Glomerular visceral epithelial cell (primary cell): Measurements from ENCODE around the gene RASIP1.
A peak's percentile ranks its signal among the peaks of the same experiment; 100 is the strongest.
"Not testable (repeated sequence)": the region's sequence is repeated elsewhere in the genome, so short reads cannot be mapped to it uniquely, and the experiment has no call there.

Experiments
- DNase-seq: peaks from one replicate; pipeline ENCODE4 v3.0.0-alpha.2; 2016; ENCODE audit errors: extremely low spot score

Gene RASIP1

DNA sequence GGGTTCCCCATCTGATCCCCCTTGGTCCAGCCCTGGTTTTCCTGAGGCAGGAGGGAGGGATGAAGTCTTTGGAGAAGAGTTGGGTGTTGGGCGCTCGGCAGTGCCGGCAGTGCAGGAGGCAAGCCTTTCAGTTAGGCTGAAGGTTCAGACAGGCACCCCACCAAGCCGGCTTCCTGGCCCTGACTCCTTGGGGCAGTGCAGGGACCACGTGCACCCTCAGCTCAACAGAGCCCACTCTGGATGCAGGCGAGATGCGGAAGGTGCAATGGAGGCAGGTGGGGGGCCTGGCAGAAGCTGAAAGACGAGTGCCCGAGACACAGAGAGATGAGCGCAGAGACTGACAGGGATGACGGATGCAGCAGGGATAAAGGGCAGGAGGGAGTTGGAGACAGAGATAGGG, 31.9 kb downstream of the RASIP1 start:
- no peak for DNase-seq

DNA sequence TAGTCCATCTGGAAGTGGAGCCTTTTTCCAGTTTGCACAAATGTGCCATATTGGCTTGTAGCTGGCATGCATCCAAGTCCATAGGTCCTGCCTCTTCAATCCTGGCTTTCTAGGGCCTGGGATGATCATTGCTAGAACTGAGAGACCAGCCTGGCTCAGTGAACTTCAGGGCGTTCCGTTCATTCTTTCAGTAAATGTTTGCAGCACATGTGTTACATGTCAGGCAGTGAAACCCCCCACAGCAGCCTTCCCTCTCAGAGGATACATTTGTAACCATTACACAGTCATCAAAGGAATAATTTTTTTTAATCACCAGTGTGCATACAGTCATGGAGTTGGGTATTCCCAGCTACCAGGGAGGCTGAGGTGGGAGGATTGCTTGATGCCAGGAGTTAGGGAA, 35.0 kb downstream of the RASIP1 start:
- DNase-seq, result no peak

DNA sequence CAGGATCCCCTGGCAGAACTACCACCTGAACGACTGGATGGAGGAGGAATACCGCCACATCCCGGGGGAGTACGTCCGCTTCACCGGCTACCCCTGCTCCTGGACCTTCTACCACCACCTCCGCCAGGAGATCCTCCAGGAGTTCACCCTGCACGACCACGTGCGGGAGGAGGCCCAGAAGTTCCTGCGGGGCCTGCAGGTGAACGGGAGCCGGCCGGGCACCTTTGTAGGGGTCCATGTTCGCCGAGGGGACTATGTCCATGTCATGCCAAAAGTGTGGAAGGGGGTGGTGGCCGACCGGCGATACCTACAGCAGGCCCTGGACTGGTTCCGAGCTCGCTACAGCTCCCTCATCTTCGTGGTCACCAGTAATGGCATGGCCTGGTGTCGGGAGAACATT, 37.1 kb downstream of the RASIP1 start:
- no peak for DNase-seq

DNA sequence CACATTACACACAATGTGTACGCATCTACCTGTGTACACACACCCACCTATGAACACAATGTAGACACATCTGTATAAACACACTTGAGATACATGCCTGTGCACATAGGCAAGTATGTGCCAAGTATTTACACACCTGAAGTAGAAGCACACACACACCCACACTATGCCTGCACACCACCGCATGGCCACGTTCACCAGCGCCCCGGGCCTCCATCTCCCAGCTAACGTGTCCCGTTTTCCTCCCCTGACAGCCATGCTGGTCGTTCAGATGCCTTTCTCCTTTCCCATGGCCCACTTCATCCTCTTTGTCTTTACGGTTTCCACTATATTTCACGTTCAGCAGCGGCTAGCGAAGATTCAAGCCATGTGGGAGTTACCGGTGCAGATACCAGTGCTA, 37.7 kb downstream of the RASIP1 start:
- DNase-seq, result no peak

DNA sequence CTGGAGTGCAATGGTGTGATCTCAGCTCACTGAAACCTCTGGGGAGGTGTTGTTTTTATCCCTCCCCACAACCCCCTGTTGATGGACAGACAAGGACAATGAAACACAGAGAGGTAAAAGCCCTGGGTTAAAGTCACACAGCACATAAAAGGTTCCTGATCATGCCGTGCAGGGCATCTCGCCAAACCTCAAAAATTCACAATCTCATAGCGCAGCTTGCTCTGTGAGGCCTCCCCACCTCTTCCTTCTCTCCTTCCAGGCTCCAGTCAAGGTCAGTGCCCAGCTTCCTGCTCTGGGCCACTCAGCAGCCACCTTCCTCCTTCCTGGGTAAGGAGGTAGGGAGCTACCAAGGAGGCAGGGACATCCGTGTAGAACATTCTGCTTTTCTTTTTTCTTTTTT, 42.4 kb downstream of the RASIP1 start:
- peak; percentile 80 for DNase-seq

DNA sequence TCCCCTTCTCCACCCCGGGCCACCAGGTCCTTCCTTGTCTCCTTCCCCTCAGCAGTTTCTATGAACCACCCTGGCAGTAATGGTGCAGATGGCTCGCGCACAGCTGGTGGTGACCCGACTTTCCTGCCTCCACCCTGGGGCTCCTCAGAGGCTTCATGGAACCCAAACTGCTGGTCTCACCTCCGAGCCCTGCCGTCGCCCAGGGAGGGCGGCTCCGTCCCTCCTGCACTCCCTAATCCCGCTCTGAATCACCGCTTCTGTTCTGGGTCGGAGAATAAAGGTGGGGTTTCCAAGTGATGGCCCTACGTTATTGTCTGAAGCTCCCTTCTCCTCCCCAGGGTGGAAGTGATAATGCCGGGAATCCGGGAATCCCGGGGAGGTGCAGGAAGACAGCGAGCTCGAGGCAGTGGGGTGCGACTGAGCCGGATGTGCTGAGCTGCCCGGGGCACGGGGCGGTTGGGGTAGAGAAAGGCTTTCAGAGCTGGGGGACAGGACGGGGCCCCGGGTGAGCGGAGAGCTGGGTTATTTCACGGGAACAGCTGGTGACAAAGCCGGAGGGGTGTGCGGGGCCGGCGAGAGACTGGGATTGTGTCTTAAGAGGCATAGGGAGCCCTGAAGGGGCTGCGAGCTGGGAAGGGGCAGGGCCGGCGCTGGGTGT, 43.9 kb downstream of the RASIP1 start:
- no peak for DNase-seq

DNA sequence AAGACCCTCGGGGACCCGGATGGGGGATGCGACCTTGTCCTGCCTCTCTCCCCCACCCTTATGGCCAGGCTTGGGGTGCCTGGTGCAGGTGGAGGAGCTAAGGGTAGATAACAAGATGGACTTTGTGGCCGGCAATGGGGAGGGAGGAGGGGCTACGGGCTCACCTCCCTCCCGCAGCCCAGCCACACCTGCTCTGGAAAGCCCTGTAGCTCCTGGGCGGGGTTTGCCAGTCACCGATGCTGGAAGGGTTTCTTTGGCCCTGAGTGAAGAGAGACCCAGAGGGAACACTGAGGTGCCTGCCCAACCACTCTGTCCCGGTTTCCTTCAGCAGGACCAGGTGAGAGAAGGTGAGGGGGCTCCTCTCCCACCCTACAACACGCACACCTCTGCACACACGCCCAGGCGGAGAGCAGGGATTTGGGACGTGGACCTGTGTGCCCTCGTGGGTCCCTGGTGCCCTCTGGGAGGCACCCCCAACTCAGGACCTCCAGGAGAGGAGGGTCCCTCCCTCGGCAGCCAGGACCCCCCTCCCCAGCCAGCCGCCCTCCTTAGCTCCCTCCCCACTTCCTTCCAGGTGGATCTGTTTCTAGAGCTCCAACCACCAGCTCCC, 44.6 kb downstream of the RASIP1 start, which contains the start of gene FUT2:
FUT2 (plus strand) TSS at position 229 of the 610 bp plus-strand sequence. CDS start 6,986 bp downstream, outside the sequence.
- DNase-seq, result no peak

DNA sequence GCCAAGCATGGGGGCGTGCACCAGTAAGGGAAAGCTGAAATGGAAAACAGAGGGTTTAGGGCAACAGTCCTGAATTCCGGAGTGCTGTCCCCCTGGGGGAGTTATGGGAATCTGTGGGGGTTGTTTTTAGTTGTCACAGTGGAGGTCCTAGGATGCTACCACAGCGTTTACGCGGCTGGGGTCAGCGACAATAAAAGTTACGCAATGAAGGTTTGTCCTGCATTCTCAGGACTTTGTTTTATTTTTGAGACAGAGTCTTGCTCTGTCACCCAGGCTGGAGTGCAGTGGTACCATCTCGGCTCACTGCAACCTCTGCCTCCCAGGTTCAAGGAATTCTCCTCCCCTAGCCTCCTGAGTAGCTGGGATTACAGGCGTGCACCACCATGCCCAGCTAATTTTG, 46.8 kb downstream of the RASIP1 start:
- not testable (repeated sequence) for DNase-seq

DNA sequence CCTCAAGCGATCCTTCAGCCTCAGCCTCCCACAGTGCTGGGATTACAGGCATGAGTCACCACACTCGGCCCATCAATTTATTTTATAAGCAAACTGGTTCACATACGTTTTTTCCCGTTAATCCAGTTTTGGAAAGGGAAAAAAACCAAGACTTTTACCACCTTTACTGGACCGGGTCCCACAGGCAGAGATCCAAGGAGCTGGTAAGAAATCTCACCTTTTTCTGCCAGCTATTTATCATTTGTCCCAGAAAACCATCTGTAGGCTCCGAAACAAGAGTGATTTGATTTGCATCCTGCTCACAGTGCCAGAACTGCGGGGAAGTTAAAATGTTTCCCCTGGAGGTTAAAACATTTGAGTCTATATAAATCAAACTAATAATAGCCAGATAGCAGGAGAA, 51.0 kb downstream of the RASIP1 start:
- no peak for DNase-seq

DNA sequence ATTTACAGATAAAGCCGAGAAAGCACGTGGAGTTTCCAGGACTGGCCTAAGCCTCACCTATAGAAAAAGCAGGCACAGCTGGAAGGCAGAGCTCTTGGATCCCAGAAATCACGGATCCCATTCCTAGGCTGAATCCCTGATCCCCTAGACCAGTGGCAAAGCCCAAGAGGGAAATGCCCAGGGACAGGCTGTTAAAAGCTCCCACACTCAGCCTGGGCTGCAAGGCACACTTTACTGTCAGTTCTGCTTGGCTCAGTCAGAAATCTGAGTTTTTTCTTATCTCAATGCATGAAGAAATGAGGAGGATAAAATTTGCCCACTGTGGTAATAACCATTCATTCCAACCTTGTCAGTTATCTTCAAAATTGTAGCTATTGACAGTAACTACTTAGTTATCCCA, 52.6 kb downstream of the RASIP1 start:
- no peak for DNase-seq

DNA sequence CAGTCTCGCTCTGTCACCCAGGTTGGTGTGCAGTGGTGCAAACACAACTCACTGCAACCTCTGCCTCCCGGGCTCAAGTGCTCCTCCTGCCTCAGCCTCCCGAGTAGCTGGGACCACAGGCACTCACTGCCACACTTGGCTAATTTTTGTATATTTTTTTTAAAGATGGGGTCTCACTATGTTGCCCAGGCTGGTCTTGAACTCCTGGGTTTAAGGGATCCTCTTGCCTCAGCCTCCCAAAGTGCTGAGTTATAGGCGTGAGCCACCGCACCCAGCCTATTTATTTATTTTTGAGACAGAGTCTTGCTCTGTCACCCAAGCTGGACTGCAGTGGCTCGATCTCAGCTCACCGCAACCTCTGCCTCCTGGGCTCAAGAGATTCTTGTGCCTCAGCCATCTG, 53.8 kb downstream of the RASIP1 start:
- not testable (repeated sequence) for DNase-seq

DNA sequence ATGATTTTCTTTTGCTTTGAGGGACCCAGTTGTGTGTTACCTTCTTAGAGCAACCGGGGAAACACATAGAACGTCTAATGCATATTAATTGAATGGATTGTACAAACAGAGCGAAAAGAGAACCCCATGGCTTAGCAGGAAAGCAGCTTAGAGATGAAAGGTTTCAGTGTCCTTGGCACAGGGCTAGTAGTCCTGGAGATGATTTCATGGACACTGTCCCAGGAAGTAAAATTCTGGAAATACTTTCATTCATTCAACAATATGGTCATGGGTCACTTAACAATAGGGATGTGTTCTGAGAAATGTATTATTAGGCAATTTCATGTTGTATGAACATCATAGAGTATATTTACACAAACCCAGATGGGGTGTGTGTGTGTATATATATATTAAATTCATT, 54.3 kb downstream of the RASIP1 start:
- no peak for DNase-seq

DNA sequence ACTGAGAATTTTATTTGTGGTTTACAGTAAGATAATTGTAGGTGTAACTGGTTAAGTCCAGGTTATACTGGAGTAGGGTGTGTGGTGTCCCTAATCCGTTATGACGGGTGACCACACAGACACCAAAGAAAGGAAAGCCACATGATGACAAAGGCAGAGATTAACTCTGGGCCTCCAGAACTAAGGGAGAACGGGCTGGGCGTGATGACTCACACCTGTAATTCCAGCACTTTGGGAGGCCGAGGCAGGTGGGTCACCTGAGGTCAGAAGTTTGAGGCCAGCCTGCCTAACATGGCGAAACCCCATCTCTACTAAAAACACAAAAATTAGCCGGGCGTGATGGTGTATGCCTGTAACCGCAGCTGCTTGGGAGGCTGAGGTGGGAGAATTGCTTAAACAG, 54.8 kb downstream of the RASIP1 start:
- DNase-seq, result peak; percentile 60

DNA sequence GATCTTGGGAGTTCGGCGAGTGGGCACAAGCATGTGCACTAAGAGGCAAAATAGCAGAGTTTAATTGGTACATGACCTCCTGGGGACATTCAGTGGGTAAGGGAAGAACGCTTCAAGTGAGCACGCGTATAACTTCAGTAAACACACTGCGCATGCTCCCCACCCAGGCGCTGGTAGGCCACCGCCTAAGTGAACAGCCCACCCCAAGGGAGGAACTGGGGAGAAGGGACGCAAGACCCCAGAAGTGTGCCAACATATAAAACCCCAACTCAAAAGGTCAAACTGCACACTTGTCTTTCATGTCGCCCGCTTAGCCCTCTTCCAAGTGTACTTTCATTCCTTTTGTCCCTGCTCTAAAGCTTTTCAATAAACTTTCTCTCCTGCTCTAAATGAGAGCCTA, 57.1 kb downstream of the RASIP1 start:
- no peak for DNase-seq

DNA sequence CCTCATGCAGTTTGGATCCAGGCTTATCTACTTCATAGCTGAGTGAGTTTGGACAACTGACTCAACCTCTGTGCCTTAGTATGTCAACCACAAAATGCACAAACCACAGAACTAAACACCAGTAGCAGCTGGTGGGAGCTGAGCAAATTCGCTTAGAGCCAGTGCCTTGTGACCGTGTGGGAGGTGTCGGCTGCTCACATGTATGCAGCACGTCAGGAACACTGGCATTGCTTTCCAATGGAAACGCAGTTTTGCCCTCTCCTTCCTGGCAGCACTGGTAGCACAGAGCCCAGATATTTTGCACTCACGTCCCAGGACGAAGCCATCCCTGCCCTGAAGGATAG, 59.3 kb downstream of the RASIP1 start:
- DNase-seq, result peak; percentile 96

DNA sequence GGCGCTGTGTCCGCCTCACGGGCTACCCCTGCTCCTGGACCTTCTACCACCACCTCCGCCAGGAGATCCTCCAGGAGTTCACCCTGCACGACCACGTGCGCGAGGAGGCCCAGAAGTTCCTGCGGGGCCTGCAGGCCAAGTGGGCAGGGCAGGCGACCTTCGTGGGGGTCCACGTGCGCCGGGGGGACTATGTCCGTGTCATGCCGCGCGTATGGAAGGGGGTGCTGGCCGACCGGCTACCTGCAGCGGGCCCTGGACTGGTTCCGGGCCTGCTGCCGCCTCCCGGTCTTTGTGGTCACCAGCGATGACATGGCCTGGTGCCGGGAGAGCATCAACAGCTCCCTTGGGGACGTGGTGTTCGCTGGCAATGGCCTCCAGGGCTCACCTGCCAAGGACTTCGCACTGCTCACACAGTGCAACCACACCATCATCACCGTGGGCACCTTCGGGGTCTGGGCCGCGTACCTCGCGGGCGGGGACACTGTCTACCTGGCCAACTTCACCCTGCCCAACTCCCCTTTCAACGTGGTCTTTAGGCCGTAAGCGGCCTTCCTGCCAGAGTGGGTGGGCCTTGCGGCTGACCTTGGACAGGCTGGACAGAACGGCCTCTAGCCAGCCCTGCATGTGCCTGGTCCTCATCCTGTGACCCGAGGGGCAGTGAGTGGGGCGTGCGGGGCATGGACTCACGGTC, 59.8 kb downstream of the RASIP1 start:
- DNase-seq, result no peak

DNA sequence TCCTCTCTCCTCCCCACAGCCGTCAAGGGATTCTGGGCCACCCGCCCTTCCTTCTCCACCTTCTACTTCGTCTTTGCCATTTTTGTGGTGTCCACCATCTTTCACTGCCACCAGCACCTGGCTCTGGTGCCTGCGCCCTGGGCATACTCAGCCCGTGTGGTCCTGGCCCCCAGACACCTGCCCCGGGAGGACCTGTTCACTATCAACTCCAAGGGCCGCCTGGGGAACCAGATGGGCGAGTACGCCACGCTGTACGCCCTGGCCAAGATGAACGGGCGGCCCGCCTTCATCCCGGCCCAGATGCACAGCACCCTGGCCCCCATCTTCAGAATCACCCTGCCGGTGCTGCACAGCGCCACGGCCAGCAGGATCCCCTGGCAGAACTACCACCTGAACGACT, 60.4 kb downstream of the RASIP1 start:
- not testable (repeated sequence) for DNase-seq

DNA sequence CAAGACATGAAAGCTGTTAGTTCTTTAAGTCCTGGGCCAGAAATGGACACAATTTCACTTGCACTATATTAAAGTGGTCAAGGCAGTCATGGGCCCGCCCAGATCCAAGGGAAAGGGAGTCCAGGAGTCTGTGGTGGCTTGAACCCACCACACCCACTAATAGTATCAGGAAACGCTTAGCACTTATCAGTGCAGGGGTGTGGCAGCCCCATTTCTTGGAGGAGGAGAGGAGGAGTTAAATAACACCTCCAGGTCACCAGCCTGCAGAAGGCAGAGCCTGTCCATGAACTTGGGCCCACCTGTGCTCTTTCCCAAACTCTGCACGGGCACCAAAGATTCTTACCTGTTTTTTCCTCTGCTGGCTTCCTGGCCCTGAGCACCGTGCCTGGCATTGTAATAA, 62.2 kb downstream of the RASIP1 start:
- DNase-seq, result no peak

DNA sequence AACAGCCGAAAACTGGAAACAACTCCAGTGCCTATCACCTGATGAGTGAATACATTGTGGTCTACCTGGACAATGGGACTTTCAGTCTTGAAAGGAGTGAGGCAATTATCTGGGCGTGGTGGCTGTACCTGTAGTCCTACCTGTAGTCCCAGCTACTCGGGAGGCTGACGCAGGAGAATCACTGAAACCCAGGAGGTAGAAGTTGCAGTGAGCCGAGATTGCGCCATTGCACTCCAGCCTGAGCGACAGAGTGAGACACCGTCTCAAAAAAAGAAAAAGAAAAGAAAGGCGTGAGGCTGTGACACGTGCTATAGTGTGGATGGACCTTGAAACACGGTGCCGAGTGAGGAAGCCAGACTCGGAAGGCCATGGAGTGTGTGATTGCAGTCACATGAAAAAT, 63.5 kb downstream of the RASIP1 start:
- no peak for DNase-seq

DNA sequence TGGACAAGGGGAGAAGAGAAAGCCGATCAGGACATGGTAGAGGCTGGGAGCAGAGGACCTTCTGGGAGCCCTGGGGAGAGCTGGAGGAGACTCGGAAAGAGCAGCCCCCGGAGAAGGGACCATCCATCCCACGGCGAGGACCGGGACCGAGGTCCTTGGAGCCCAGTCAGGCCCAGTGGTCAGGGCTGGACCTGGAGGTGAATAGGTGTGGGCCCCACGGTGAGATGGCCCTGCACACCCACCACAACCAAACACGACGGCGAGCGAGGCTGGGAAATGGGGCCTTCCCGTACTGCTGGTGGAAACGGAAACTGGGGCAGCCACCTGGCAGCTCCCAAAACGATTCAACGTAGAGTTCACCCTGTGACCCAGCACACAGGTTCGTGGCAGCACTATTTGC, 63.9 kb downstream of the RASIP1 start:
- no peak for DNase-seq

DNA sequence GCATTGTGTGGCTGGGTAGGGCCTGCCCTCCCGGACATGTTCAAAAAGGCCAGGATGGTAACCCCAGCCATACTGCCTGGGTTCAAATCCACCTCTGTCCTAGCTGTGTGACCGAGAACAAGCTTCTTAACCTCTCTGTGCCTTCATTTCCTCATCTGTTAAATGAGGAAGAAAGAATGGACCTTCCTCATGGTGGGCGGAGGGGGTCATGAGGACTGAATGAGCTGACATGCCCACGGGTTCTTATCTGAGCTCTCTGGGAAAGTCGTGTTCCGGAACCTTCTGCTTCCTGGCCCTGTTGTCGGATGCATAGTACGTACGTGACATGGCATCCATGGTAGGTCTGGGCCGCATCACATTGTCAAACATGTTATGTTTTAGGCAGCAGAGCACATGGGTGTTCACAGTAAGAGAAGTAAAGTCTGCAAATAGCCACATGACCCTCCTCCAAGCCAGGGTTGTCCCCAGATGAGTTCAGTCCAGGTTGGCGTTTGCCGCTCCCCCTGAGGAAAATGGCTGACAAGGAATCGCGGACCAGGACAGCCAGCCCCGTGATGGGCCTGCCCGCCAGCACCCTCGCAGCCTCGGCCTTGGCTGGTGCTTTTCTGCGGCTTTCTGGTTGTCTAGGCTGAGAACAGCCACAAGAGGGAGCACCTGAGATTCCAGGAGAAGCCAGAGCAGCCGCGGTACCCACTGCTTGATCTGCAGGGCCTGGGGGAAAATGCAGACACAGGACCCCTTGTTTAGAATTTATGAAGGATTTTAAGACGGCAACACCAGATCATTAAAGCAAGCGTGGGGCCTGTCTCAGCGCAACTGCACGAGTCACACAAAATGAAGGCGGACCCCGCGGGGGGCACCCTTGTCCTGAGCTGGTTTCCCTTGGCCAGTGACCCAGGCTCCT, 65.2 kb downstream of the RASIP1 start:
- DNase-seq, result peak; percentile 85

DNA sequence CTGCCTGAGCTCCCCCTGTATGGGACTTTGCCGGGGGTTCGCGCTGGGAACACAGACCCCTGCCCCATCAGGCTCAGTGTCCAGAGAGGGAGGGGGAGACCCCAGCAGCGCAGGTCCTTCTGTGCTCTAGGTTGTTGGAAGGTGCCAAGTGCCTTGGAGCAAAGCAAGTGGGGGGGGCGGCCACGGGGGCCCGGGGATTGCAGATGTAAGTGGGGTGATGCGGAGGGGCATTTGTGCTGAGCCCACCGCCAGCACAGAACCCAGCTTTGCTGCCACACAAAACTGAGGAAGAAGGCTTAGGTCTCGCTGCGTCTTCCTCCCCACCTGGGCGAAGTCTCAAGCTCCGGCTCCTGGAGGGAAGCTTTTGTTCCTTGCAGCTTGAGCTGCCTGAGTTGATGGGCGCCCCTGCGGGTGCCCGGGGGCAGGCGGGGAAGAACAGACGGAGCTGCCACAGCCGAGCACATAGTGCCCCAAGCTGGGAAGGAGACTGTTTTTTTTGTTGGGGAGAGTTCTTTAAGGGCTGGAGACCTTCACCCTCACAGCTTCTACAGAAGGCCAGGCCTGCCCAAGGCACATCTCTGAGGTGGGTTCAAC, 66.1 kb downstream of the RASIP1 start:
- DNase-seq, result no peak
